ENCODE measurements around the gene CENPC.
"Not testable (repeated sequence)": the region's sequence is repeated elsewhere in the genome, so short reads cannot be mapped to it uniquely, and the experiment has no call there.

CENPC gene, protein sequence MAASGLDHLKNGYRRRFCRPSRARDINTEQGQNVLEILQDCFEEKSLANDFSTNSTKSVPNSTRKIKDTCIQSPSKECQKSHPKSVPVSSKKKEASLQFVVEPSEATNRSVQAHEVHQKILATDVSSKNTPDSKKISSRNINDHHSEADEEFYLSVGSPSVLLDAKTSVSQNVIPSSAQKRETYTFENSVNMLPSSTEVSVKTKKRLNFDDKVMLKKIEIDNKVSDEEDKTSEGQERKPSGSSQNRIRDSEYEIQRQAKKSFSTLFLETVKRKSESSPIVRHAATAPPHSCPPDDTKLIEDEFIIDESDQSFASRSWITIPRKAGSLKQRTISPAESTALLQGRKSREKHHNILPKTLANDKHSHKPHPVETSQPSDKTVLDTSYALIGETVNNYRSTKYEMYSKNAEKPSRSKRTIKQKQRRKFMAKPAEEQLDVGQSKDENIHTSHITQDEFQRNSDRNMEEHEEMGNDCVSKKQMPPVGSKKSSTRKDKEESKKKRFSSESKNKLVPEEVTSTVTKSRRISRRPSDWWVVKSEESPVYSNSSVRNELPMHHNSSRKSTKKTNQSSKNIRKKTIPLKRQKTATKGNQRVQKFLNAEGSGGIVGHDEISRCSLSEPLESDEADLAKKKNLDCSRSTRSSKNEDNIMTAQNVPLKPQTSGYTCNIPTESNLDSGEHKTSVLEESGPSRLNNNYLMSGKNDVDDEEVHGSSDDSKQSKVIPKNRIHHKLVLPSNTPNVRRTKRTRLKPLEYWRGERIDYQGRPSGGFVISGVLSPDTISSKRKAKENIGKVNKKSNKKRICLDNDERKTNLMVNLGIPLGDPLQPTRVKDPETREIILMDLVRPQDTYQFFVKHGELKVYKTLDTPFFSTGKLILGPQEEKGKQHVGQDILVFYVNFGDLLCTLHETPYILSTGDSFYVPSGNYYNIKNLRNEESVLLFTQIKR

DNA sequence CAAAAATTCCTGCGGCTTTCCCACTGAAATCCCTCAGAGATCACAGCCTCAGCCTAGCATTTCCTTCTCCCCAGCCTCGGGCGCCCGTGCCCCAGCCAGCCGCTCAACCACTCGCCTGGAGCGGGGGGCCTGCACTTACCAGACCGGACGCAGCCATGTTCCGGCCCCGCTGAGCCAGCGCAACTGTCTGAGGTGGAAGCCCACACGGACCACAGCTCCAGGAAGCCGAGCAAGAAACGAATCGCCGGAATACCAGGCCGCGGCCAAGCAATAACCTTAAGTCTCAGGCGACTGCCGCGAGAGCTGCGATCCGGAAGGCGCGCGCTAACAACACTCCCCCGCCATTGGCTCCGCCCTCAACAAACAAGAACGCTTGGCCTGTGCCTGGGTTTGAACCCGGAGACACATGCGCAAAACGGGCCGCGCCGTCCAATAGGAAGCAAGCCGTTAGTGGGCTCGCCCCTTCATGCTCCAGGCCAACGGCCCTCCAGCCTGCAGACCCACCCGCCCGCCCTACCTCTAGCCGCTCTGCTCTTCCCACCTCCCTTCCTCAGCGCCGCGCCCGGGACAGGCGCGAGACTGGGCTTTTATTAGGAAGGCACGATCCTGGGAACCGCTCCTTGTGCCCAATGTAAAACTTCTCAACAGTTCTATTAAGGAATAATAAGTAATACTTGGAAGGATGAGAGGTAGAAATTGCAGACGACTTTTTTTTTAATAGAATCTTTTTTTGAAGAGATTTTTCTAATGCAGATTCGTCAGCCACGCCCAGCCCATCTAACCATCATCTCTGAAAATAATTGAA lies at the start of gene CENPC:
Gene CENPC (minus strand): TSS at position 305 of the 805 bp plus-strand sequence. CDS start 148 bp downstream, at position 157.
- peak; percentile 80 for DNase-seq

DNA sequence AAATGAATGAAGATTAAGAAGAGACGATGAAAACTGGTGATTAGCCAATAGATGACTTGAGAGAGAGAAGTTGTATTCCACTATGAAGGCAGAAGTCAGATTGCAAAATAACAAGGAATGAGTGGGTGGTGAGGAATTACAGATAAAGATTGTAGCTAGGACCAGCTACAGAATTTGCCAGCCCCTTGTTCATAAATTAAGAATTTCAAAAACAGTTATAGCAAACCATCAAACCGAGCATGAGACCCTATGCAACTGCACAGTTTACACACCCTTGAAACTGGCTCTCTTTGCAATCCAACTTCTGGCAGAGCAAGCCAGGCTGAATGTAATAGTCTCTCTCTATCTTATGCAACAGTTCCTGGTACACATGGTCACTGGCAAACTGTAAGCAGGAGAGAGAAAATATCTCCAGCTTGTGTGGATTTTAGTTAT lies 48.5 kb upstream of the CENPC start:
- no peak for DNase-seq

DNA sequence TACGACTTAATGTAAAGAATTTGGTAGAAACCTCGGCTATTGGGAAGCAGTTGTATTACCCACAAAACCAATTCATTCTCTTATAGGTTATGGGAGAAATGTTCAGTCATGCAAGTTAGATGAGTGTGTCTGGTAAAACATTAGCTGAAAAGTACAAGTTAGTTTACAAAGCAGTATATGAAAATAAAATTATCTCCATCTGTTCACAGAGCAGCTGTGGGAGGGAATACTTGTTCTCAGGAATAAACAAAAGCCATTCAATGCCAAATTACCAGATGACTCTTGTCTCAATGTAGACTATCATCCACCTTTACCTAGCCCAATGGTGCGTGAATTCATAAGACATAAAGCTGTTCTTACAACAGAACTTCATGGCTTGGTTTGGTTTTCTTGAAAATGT lies 41.9 kb upstream of the CENPC start:
- no peak for DNase-seq

DNA sequence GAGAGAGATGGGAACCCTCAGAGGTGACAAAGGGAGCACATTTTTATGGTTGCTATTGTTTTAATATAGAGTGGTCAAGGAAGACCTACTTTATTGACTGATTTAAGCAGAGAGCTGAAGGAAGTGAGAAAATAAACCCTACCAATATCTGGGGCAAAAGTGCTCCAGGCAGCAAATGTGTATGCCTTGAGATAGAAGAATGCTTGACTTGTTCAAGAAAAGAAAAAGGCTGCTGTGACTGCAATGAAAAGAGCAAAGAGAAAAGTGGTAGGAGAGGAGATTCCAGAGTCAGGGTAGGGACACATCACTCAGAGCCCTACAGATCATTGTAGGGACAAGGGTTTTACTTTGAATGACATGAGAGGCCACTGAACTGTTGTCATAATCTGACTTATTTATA lies 39.2 kb upstream of the CENPC start:
- no peak for DNase-seq

DNA sequence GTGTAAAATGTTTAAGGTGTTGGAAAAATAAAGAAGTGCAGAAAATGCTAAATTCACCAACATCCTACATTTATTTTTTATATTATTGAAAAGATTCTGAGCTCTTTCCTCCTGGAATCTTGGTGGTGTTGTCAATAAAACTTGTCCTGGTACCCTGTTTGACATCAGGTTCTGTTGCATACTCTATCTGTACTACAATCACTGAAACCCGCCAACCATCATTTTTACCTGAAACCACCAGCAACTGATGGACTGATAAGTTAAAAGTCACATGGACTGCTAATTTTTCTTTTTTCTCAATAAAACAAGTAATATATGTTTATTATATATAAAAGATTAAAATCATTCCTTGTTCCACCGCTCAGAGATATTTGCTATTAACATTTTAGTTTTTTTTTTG lies 36.6 kb upstream of the CENPC start:
- no peak for DNase-seq

DNA sequence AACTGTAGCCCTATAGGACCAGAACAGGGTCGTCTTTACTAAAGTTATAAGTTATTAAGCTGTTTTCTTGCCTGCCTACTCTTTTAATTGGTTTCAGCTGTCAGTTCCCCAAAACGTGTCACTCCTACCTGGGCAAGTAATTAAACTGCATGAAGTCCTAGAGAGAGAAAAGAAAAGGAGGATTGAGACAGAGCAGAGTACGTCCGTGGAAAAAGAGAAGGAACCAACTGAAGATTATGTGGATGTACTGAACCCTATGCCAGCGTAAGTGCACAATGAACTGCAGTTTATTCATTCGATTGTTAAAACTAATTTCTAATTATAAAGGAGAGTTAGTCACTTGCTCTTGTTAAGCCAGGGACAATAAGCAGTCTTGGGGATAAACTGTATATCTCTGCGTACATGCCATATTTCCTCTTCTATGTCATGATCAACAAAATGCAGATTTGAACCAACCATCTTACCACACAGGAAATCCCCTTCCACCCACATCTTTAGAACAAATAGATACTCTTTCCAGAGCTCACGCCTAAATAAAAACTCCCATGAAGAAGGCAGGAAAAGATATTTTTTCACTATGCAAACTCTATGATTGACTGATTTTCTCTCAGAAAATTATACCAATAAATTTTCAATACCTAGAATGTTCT lies 36.0 kb upstream of the CENPC start:
- DNase-seq: no peak

DNA sequence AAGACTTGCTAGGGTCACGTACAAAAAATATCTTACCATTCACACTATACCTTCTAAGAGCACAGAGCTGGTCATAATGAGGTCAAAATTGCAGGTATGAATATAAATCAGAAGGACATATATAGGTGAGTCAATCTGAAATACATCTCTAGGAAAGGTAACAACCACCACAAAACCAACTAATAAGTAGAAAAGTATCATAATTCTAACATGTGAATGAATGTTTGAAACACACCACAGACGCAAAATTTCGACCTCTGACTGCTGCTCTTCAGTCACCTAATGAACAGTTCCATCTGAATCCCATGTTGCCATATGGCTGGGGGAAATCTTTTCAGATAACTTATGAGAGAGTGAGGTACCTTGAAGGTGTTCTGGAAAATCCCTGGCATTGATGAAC lies 35.3 kb upstream of the CENPC start:
- DNase-seq: no peak

DNA sequence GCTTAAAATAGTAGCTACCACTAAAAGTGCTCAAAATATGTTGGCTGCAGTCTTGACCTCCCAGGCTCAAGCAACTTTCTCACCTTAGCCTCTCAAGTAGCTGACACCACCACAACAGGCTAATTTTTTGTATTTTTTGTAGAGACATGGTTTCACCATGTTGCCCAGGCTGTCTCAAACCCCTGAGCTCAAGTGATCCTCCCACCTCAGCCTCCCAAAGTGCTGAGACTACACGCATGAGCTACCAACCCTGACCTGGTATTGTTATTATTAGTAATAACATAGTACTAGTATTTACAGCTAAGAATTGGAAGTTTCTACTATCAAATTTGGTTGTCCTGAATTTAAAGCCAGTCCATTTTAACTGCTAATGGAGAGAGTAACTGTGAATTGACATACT lies 31.2 kb upstream of the CENPC start:
- no peak for DNase-seq

DNA sequence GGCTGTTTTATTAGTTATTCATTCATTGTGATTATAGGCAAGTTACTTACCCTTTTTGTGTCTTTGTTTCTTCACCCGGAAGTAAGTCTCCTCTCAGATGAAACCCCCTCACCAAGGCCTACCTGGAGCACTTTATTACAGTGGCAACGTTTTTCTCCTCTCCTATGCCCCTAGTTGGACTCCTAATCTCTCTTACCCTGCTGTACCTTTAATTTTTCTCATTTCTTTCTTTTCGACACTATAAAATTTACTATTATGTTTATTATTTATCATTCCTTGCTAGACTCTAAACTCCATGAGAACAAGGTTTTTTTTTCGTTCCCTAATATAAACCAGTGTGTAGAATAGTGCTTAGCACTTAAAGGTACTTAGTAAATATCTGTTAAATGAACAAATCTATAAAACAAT lies 30.8 kb upstream of the CENPC start:
- DNase-seq: no peak

DNA sequence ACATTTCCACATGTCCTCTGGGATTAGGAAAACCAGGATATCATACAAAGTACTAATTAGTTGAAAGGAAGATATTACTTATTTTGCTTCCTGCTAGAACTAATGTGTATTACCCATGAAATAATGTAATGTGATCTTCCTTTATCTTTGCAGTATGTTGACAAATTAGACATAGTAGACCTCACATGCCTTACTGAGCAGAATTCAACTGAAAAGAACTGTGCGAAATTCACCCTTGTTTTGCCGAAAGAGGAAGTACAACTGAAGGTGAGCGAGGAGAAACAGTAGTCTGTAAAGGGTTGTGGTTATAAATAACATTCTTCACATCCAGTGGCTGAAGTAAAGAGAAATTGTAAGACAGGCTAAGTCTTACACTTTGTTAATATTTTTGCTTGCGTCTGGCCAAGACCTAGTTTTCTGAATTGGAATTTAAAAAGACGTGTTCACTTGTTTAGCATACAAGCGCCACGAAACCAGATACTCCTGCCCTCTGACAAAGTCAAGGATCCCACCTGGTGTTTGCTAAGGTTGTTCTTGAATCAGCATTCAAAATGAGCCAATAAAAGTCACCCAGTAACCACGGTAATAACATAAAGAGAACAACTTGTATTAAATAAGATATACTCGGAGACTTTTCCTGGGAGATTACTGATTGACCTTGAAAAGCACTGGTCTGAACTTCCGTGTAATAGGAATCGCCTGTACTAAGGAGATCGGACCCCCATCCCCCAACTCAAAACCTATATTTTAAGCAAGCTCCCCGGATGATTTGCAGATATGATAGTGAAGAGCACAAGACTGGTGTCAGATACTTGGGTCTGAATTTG lies 30.1 kb upstream of the CENPC start:
- DNase-seq: no peak

DNA sequence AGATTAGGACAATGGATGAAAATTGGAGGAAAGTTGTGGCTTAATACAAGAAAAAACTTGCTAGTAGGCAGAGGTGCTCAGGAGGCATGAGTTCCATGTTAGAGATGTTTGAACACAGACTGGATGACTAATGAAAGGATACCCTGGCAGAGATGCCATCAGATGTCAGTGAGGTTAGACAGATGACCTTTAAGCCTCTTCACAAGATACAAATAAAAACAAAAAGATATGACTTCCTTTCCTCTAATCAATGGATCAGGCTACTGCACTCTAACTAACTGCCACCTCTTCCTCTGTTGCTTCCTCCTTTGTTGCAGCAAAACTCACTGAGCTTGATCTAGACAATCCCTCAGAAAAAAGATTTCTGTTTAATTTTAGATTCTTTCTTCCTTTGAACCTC lies 27.9 kb upstream of the CENPC start:
- no peak for DNase-seq

DNA sequence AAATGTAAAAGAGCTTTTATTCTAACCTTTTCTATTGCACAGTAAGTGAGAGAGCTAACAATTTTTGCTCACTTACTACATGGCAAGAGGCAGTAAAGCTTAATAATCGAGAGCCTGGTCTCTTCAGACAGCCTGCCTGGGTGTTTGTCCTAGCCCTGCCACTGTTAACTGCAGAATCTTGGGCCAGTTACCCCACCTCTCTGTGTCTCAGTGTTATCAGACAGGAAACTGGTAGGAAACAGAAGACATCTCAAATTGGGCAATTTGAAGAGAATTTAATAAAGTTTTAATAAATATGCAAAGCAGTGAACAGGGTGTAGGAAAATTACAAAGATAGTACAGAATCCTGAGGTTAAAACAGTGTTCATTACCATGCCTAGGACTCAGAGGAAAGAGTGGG lies 26.7 kb upstream of the CENPC start:
- DNase-seq: no peak

DNA sequence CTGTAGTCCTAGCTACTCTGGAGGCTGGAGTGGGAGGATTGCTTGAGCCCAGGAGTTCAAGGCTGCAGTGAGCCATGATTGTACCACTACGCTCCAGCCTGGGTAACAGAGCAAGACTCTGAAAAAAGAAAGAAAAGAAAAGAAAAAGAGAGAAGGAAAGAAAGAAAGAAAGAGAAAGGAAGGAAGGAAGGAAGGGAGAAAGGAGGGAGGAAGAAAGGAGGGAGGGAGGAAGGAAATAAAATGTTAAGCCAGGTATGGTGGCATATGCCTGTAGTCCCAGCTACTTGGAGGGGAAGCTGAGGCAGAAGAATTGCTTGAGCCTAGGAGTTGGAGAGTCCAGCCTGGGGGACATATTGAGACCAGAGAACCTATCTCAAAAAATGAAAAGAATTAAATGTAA lies 25.2 kb upstream of the CENPC start:
- no peak for DNase-seq

DNA sequence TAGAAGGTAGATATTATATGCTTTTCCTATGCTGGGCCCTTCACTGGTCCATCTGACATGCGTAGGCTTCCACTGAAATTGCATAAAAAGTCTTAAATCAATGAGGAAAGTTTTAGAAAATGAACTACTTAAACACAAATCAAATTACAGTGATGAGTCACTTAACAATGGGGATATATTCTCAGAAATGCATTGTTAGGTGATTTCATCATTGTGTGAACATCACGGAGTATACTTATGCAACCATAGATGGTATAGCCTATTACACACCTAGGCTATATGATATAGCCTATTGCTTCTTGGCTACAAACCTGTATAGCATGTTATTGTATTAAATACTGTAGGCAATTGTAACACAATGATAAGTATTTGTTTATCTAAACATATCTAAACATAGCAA lies 23.5 kb upstream of the CENPC start:
- DNase-seq: no peak

DNA sequence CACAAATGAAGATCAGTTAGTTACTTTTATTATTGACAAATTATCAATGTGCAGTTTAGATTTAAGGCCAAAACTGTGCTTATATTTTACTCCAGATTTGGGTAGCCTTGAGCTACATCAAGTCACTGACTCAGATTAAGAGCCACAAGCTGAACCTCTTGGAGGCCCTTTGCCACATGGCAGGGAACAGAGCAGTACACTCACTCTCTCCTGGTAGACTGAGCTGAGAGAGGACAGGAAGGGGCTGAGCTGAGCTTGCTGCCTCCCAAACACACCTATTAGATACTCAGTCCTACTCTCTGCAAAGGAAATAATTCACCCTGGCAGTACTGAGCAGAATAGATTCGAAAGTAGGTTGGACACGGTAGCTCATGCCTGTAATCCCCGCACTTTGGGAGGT lies 21.0 kb upstream of the CENPC start:
- DNase-seq: no peak

DNA sequence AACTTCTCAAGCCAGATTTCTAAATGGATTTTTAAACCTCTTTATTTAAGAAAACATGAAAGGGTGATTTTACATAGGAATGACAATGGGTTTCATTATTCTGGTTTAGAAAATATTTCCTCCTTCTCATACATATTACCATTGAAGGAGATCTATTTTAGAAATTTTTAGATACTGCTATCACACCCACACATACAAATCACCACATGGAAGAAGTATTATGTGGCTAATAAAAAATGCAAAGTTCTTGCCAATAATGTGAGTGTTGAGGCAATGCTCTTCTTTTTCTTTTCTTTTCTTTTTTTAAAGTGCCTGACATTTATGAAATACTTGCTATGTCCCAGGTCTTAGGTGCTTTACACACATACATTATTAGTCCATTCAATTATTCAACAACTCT lies 20.0 kb upstream of the CENPC start:
- no peak for DNase-seq

DNA sequence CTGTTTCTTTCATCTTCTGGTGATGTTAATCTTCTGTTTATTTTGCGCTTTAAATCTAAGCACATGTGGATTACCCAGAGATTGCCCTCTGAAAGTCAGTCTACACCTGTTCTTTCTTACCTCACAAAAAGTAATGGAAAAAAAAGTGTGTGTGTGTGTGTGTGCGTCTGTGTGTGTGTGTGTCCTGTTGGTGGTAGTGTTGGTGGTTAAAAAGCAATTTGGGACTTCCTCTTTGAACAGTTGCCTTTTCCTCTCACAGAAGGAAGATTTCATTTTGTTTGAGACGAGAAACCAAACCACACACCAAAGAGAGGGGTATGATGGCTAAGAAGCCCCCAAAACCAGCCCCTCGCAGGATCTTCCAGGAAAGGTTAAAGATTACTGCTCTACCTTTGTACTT lies 13.2 kb upstream of the CENPC start, which contains the start of gene STAP1:
Gene STAP1 (plus strand): TSS at position 235 of the 400 bp plus-strand sequence. CDS start 83 bp downstream, at position 318.
- no peak for DNase-seq

DNA sequence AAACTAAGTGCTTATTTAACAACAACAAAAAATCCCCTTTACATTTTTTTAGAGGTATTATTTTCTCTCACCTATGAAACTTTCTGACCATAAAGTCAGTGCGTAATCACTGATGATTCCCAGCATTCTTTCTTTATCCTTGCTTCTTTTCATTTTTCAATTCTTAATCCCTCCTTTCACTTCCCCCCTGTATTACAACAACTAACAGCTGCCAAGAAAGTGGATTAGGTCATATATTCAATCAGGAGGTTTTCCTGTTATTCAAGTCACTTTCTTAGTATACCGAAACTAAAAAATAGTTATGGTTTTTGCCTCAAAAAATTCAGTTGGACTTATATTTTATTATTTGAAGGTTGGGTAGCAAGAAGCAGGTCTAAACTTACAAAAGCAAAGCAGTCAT lies 11.1 kb upstream of the CENPC start:
- DNase-seq: no peak

DNA sequence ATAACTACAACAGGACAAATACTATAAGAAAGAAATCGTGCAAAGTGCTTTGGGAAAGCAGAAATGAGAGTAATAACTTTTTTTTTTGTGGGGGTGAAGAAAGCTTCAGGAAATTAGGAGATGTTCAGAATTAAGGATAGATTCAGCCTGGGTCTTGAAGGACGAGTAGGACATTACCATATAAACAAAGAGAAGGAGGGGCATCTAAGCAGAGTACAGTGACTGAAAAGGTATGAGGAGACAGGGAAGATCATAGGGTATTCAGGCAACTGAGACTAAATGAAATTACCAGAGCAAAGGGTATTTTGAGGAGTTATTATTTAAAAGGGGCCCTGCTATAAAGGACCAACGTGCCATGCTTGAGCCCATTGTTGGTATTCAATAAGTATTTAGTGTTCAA lies 10.1 kb upstream of the CENPC start:
- DNase-seq: no peak

DNA sequence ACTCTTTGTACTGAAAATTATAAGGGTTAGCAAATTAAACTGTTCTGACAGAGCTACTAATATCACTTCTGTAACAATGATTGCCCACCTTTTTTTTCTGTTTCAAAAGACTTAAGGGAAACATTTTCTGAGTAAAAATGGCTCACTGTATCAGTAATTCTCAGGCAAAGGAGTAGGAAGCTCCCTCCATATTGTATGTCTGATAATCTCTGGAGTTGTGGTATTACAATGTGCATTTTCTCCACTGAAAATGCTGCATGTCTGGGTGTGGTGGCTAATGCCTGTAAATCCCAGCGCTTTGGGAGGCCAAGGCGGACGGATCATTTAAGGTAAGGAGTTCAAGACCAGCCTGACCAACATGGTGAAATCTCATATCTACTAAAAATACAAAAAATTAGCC lies 8.8 kb upstream of the CENPC start:
- no peak for DNase-seq

DNA sequence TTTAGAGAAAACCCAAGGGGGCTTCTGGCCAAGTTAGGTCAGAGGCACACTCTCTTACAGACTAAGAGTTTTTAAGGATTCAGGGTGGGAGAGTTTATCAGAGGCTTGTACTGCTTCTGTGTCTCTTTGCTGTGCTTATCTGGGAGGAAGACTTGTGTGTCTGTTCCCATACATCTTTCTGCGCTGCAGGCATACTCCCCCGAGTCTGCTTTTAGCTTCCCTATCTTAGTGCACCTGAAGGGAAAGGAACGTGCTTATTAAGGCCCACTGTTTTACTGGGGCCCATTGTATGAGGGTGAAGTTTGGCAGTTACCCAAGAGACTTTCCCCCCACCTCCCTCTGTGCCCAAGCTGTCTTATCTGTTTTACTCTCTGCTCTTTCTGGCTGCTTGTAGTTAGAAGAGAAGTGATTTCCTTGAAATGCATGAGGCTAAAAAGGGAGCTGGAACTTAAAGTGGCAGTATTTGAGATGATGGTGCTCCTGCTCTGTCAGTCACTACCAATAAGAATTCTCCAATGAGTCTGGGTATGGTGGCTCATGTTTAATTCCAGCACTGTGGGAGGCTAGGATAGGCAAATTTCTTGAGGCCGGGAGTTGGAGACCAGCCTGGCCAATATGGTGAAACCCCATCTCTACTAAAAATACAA lies 7.0 kb upstream of the CENPC start:
- DNase-seq: not testable (repeated sequence)
